ENCODE measurements around the gene WTAP. TPM values are rescaled to one million over a fixed set of nuclear protein-coding genes. Genes with fewer than 3 reads are reported as not detected.

WTAP gene
- total and polyA plus RNA-seq, 2 of the 8 experiments (the other 6 are each of a cell fraction or from before 2014, with no cell fraction given), result 32.6 to 120 TPM

DNA sequence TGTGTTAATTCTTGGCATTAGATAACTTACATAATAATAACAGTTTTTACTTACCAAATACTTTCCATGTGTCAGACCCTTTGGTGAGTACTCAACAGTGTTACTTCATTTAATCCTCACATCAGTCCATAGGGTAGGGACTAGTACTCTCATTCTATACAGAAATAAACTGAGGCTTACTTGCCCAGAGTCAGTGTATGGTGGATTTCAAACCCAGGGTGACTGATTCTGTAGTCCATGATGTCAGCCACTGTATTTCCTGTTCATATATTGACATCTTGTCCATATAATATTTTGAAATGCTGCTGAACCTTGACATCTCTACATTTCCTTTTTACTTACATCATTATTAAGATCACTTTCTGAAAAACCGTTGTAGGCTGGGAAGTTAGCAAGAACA lies 70.2 kb downstream of the WTAP start:
- DNase-seq (ENCODE audit: low read depth in 1 of 2, low spot score in 2 of 2) (no peak), FAIRE-seq (no peak)
- peaks cover 0 to 18% of the 10 kb centered on the region in 2 experiments; a peak in 2 of 4 replicates for H3K79me2 ChIP-seq (ENCODE audit: control insufficient read depth in 1 of 2, insufficient read depth in 2 of 2, low read length in 2 of 2)
- H4K8ac ChIP-seq (ENCODE audit: extremely low read depth, insufficient read depth, low read length), result no peak overlapping the region
- H3K9me3 ChIP-seq (ENCODE audit: insufficient read depth in 2 of 2, low read depth in 1 of 2, low read length in 1 of 2), result no peaks in the 10 kb centered on the region
- no peak overlapping the region for H2BK15ac ChIP-seq (ENCODE audit: low read length)
- no peak overlapping the region for H3K56ac ChIP-seq (replicated peaks; ENCODE audit: insufficient read length, low read depth, low read length)
- no peak overlapping the region for H3K4me2 ChIP-seq (ENCODE audit: insufficient read depth in 1 of 2, low read depth in 2 of 2, low read length in 2 of 2)
- H2BK5ac ChIP-seq (ENCODE audit: low read depth, low read length), result no peak overlapping the region
- no peak overlapping the region for H4K91ac ChIP-seq (replicated peaks; ENCODE audit: insufficient read length, low read length)
- ChIA-PET POLR2A (ENCODE audit: partially characterized antibody) (no interaction called here), CTCF (ENCODE audit: partially characterized antibody) (no interaction called here)
- H3K4ac ChIP-seq (replicated peaks; ENCODE audit: insufficient read length, low read depth, low read length), result no peak overlapping the region
- H2AFZ ChIP-seq (ENCODE audit: low read length), result no peak overlapping the region
- H3K18ac ChIP-seq (ENCODE audit: extremely low read depth, low read length), result no peak overlapping the region
- no peak overlapping the region for H3K27ac ChIP-seq (ENCODE audit: low read depth, low read length)
- H3K23ac ChIP-seq (ENCODE audit: insufficient read length), result no peak overlapping the region
- H3K79me1 ChIP-seq (ENCODE audit: low read depth, low read length), result no peaks in the 10 kb centered on the region
- no peaks in the 10 kb centered on the region for H3K4me1 ChIP-seq (replicated peaks in 1 of 4; ENCODE audit: control insufficient read depth in 3 of 4, insufficient read depth in 4 of 4, low read length in 3 of 4)
- H2AK5ac ChIP-seq (ENCODE audit: low read depth, low read length), result no peak overlapping the region
- no peaks in the 10 kb centered on the region for H3K27me3 ChIP-seq (replicated peaks in 1 of 4; ENCODE audit: control insufficient read depth in 3 of 4, extremely low read depth in 1 of 4, insufficient read depth in 3 of 4, low read length in 3 of 4)
- no peak overlapping the region for H4K5ac ChIP-seq (ENCODE audit: insufficient read length, low read depth, low read length)
- TF ChIP-seq ASH2L (IDR thresholded peaks at IDR 0.05; ENCODE audit: low read length), result no peak
- TF ChIP-seq JUND (IDR thresholded peaks at IDR 0.05; ENCODE audit: low read length), result no peak
- no peak for TF ChIP-seq EGR1 (IDR thresholded peaks at IDR 0.05; ENCODE audit: borderline replicate concordance, low read depth, low read length)
- TF ChIP-seq BCL11A (IDR thresholded peaks at IDR 0.05; ENCODE audit: low read depth in 2 of 2, low read length in 2 of 2), result no peak
- no peak for TF ChIP-seq PHF8 (conservative IDR thresholded peaks at IDR 0.05; ENCODE audit: low read depth, low read length)
- no peak for TF ChIP-seq YY1 (IDR thresholded peaks at IDR 0.05; ENCODE audit: low read depth, low read length)
- TF ChIP-seq, protein P1, sequence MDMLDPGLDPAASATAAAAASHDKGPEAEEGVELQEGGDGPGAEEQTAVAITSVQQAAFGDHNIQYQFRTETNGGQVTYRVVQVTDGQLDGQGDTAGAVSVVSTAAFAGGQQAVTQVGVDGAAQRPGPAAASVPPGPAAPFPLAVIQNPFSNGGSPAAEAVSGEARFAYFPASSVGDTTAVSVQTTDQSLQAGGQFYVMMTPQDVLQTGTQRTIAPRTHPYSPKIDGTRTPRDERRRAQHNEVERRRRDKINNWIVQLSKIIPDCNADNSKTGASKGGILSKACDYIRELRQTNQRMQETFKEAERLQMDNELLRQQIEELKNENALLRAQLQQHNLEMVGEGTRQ (IDR thresholded peaks at IDR 0.05; ENCODE audit: low read length), result no peak
- no peak for TF ChIP-seq SP4 (IDR thresholded peaks at IDR 0.05; ENCODE audit: low read length)
- no peak for TF ChIP-seq SIN3A (conservative IDR thresholded peaks at IDR 0.05 in 1 of 2, IDR thresholded peaks at IDR 0.05 in 1 of 2; ENCODE audit: low read depth in 1 of 2, low read length in 2 of 2)
- TF ChIP-seq KDM4A (IDR thresholded peaks at IDR 0.05; ENCODE audit: low read depth, low read length, severe bottlenecking), result no peak
- no peak for TF ChIP-seq TEAD4 (IDR thresholded peaks at IDR 0.05; ENCODE audit: low read depth, low read length)
- no peak overlapping the region for H3K14ac ChIP-seq (ENCODE audit: insufficient read length)
- H2BK12ac ChIP-seq (ENCODE audit: low read depth, low read length), result no peak overlapping the region
- WGBS, 2 experiments (ENCODE audit: extremely low coverage in 1 of 2, insufficient coverage in 1 of 2, insufficient read length in 1 of 2, insufficient replicate concordance in 2 of 2, low coverage in 1 of 2, low lambda C conversion rate in 2 of 2, missing lambda C conversion rate in 1 of 2), result 15% methylated on average over 1 of the region's 1 CpG; no CpG with 5 or more reads in 1 of the 2 experiments
- H2BK120ac ChIP-seq (replicated peaks; ENCODE audit: low read depth, low read length), result no peak overlapping the region
- no peaks in the 10 kb centered on the region for H3K23me2 ChIP-seq (ENCODE audit: low read depth, low read length)
- H4K20me1 ChIP-seq (replicated peaks in 1 of 2; ENCODE audit: control insufficient read depth in 1 of 2, insufficient read depth in 2 of 2, low read length in 2 of 2), result peaks cover 0 to 2% of the 10 kb centered on the region in 2 experiments
- peaks cover 1 to 46% (median 13%) of the 10 kb centered on the region in 4 experiments for H3K36me3 ChIP-seq (ENCODE audit: control insufficient read depth in 2 of 4, insufficient read depth in 4 of 4, low read length in 3 of 4)
- no peak overlapping the region for H3K9ac ChIP-seq (replicated peaks in 1 of 4; ENCODE audit: extremely low read depth in 1 of 4, low read depth in 3 of 4, low read length in 3 of 4)
- no peak overlapping the region for H2BK20ac ChIP-seq (ENCODE audit: low read length)
- no peak overlapping the region for H3K4me3 ChIP-seq (ENCODE audit: extremely low read depth in 1 of 4, insufficient read depth in 2 of 4, low read depth in 3 of 4, low read length in 4 of 4)
